IPS-NIHi11 (cell line): ENCODE results near the gene SSTR1.
"Not testable (repeated sequence)": the region's sequence is repeated elsewhere in the genome, so short reads cannot be mapped to it uniquely, and the experiment has no call there.

ENCODE experiments used
- DNase-seq: peaks from one replicate; pipeline ENCODE4 v3.0.0; 2012; ENCODE audit warnings: mixed read lengths, low spot score

The SSTR1 gene, protein sequence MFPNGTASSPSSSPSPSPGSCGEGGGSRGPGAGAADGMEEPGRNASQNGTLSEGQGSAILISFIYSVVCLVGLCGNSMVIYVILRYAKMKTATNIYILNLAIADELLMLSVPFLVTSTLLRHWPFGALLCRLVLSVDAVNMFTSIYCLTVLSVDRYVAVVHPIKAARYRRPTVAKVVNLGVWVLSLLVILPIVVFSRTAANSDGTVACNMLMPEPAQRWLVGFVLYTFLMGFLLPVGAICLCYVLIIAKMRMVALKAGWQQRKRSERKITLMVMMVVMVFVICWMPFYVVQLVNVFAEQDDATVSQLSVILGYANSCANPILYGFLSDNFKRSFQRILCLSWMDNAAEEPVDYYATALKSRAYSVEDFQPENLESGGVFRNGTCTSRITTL

DNA sequence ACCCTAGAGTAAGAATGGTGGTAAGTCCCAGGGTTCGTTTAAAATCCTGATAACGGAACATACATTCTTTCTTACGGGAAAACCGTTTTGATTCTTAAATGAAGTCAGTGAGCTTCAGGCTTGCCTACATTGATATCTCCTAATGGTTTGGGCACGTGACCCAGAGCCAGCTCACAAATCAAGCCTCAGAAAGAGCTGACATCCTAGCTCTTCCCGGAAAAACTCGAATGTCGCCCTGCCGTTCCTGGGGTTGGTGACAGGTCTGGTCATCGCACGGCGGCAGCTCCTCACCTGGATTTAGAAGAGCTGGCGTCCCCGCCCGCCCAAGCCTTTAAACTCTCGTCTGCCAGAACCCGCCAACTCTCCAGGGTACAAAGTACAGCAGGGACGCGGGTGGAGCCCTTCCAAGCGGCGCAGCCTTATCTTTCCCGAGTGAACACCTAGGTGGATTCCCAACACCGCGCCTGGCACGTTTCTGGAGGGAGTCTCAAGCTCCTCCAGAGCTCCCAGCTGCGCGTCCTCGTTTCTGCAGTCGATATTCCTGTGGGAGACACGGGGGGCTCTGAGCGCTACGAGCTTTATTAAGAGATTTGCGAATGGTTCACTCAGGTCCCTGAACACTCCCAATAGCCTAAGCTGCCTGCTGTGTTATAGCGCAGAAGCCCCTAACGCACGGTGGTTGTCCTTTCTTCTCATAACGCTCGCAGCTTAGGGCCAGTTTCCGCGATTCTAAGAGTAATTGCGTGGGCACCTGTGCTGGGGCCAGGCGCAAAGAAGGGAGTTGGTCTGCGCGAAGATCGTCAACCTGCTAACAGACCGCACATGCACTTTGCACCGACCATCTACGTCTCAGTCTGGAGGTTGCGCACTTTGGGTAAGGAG lies at the start of gene SSTR1:
SSTR1 (plus strand) TSS at position 169 of the 882 bp plus-strand sequence. CDS start 1,486 bp downstream, outside the sequence.
- DNase-seq = peak; percentile 15

DNA sequence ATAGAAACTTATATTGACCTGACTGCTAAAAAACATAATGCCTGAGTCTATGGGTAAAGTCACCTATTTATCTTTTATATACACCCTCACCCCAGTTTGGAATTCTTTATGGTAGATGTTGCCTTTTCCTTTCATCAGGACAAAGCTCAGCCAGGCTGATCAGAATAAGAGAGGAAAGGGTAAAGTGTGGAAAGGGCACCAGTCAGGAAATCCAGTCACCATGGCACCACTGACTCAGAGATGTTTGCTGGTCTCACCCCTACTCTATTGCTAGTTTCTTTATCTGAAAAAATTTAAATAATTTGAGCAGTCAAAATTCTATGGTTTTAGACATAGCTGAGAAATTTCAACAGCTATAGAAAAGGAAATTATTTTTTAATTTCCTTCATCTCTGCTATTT lies 49.2 kb upstream of the SSTR1 start:
- no peak for DNase-seq

DNA sequence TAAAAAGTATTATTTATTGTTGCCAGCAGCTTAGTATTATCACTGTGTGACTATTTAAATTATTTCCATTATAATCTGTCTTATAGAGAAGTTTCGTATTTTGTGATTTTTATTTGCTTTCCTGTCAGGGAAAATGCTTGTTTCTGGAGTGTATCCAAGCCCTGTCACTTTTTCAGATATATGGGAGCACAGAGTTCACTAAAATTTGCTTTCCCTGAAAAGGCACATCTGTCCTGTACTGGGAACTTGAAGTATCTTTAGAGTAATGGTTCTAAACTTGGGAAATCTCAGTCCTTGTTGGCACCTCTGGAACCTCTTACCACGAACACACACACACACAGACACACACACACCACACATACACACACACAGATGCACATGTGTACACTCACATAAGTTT lies 39.3 kb upstream of the SSTR1 start:
- DNase-seq = no peak

DNA sequence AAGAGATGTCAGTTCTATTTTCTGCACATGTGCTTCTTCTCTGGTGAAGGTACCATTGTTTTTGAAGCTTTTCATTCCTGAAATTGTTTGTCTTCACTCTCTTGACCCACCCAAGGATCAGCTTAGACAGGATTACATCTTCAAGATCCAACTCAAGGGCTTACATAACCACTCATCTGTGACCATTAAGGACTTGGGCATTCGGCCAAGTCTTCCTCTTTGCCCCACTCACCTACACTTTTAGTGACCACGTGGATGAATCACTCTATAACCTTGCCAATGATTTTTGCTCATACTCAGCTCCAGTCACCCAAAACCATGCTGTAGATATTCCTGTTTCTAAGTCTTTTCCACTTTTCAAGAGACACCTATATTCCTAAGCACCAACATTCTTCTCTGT lies 36.5 kb upstream of the SSTR1 start:
- DNase-seq = no peak

DNA sequence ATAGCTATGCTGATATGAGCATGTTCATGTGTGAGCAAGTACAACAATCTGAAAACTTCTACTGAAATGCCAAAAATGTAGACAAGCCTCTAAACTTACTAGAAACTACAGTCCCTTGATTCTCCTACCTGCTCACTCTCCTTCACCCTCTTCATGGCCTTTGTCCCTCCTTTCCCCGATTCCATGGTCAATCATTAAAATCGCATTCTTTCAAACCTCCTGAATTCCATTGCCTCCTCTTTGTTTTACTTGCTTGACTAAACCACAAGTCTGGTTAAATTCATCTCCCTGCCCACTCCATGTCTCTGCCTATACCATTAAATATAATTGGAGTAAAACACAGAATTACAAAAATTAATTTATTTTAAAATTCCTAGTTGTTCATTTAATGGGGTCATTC lies 33.0 kb upstream of the SSTR1 start:
- DNase-seq = no peak

DNA sequence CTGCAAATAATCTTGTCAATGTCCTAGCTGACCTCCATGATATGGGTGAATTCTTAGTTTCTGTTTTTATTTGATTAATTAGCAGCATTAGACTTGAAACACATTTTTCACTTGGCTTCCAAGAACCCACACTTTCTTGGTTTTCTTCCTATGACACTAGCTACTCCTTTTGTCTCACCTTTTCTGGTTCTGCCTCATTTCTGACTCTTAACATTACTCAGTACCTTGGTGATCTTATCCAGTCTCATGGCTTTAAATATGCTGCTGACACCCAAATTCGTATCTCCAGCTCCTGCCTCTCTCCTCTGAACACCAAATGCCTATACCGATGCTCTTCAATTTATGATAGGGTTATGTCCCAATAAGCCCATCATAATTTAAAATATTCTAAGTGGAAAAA lies 32.0 kb upstream of the SSTR1 start:
- no peak for DNase-seq

DNA sequence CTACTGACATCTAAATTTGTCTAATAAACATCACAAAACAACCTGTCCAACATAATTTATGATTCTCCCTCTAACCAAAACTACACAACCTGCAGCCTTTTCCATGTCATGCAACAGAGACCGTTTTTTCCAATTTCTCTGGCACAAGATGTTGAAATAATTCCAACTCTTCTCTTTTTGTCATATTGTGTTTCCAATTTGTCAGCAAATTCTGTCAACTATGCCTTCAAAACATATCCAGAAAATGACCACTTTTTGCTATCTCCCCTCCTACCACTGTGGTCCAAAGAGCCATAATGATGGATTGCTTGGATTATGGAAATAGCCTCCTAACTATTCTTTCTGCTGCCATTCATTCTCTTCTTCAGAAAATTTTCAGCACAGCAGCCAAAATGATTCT lies 31.3 kb upstream of the SSTR1 start:
- DNase-seq = no peak

DNA sequence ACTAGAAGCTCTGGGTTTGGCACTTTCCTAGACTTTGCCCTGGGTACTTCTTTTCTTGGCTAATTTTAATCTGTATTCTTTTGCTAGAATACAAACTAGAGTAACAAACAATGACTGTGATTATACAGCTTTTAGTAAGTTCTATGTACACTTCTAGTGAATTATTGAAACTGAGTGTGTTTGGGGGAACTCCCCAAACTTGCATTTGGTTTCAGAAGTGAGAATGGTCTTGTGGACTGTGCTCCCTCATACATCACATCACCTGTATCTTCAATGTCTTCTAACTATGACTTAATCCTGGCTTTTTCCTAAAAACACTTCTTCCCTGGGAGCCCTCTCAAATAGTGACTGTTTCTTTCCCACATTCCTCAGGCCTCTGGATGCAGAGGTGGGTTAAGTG lies 23.6 kb upstream of the SSTR1 start:
- no peak for DNase-seq

DNA sequence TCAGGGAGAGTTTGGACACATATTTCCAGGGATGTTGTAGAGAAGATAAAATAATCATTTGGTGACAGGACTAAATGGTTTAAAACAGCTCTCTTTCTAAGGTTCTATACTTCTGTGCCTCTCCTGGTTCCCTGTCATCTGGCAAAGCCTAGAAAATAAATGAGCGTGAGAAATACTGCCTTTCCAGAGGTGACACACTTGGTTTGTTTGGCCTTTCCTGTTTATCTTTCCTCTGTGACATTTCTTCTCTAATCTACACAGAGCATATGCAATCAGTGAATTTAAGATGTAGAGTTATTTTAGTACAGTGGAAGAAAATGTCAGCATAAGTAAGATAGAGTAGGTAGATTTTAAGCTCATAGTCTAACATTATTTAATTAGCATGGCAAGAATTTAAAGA lies 22.0 kb upstream of the SSTR1 start:
- no peak for DNase-seq

DNA sequence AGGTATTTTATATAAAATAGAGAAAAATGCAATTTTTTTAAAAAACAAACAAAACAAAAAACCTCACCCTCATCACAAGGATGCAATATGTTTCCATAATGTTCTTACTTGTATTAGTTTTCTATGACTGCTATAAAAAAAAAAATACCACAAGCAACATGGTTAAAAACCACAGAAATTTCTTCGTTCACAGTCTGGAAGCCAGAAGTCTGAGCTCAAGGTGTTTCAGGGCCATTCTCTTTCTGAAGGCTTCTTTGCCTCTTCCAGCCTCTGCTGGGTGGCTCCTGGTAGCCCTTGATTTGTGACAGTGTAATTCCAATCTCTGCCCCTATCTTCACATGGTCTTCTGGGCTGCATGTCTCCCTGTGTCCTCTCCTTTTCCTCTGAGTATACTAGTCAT lies 21.5 kb upstream of the SSTR1 start:
- no peak for DNase-seq

DNA sequence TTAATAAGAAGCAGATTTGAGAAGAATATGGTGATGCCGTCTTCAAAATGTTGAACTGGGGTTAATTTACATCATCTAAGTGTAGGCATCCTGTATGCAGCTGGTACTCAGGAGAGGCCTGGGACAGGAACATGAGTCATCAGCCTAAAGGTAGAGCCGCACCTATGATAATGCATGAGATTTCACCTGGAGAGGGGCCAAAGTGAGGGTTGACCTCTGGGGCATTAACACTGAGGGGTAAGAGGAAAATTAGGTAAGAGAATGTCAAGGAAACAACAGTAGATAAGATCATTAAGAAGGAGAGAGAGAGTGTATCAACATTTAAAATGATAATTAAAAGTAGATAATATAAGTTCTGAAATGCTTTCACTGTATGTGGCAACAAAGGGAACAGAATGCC lies 20.2 kb upstream of the SSTR1 start:
- DNase-seq = no peak

DNA sequence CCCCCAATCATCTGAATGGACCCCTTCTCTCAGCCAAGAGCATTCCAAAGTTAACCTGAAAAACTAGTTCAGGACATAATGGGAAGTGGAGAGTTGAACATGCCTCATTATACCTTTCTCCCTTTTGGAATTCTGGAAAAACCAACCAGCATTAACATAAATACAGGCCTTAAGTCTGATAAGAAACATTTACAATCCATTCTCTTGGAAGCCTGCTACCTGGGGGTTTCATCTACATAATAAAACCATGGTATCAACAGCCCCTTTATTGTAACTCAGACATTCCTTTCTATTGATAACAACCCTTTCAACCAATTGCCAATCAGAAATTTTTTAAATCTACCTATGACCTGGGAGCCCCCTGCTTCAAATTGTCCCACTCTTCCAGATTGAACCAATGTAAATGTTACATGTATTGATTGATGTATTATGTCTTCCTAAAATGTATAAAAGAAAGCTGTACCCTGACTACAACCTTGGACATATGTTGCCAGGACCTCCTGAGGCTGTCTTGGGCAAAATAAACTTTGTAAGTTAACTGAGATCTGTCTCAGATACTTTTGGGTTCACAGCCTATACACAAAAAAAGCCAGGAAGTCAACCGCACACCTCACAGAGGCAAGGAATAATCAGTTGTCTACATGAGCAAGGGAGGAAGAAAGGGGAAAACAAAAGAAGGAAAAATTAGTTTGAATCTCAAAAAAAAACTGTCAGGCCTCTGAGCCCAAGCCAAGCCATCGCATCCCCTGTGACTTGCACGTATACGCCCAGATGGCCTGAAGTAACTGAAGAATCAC lies 17.6 kb upstream of the SSTR1 start:
- DNase-seq = no peak

DNA sequence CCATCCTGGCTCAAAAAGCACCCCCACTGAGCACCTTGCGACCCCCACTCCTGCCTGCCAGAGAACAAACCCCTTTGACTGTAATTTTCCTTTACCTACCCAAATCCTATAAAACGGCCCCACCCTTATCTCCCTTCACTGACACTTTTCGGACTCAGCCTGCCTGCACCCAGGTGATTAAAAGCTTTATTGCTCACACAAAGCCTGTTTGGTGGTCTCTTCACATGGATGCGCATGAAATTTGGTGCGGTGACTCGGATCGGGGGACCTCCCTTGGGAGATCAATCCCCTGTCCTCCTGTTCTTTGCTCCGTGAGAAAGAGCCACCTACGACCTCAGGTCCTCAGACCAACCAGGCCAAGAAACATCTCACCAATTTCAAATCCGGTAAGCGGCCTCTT lies 16.9 kb upstream of the SSTR1 start:
- not testable (repeated sequence) for DNase-seq

DNA sequence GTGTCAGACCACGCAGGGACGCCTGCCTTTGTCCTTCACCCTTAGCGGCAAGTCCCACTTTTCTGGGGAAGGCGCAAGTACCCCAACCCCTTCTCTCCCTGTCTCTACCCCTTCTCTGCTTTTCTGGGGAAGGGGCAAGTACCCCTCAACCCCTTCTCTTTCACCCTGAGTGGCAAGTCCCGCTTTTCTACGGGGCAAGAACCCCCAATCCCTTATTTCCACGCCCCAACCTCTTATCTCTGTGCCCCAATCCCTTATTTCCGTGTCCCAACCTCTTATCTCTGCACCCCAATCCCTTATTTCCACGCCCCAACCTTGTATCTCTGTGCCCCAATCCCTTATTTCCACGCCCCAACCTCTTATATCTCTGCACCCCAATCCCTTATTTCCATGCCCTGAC lies 16.2 kb upstream of the SSTR1 start:
- DNase-seq = not testable (repeated sequence)

DNA sequence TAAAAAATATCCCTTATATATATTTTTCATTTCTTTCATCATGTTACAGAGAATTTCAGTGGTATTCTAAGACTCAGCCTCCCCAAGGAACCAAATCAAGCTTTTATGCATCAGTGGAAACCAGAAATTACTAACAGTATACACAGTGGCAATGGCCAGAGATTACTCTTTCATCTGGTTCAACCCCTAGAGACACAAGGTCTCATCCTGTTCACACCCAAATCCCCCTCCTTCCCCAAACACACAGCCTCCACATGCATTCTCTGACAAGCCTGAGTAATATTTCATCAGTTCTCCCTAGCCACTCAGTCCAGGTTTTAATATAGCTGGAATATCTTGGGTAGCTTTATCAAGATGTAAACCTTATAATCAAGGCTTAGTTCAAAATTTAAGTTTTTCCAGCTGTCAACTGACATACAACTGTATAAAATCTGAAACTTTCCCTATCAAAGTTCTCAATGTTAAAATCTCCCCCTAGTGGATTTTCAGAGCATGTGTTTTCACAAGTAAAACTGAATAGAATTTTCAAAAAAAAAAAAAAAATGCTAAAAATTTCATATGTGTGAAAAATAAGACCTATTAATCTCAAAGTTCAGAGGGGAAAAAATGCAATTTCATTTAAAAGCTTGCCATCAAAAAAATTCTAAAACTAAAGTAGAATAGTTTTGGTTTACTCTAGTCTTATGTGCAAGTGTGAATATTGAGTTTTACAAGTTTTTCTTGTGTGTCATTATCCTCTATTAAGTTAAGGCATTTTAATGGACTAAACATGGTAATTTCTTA lies 10.5 kb upstream of the SSTR1 start:
- no peak for DNase-seq

DNA sequence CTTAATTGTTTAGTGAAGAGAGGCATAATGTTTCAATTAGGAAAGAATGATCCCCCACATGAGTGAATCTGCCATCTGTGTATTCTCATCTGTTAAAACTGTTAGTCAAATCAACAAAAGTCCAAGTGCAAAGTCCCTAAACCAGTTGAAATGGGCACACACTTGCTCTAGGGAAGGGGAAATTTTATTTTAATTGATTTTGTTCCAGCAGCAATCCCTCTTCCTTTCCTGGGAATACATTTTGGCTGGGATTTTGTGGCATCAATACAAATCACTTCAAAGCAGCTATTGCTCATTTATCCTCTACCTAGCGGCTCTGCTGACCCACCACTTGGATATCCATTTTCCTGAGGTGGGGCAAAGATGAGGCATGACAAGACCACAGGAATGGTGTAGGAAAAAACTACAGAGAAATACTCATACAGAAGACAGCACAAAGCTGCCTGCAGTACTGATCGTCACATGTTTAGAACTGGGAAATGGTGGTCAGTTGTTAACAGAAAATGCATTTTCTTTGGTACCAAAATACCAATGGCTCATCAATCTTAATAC lies 9.8 kb upstream of the SSTR1 start:
- DNase-seq = no peak

DNA sequence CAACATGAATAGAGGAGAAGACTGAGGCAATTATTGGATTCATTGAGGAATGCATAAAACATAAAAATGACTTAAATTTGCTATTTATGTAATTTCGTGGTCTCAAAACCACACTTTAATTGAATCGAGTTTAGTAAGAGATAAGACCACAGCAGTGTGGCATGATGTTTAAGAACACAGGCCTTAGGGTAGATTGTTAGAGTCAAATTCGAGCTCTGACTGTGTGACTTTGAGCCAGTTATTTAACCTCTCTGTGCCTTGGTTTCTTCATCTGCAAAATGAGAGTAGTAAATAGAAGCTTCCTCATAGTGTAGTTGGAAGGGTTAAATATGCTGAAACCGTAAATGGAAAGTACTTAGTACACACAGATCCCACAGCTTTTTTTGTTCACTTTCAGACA lies 9.3 kb upstream of the SSTR1 start:
- DNase-seq = no peak

DNA sequence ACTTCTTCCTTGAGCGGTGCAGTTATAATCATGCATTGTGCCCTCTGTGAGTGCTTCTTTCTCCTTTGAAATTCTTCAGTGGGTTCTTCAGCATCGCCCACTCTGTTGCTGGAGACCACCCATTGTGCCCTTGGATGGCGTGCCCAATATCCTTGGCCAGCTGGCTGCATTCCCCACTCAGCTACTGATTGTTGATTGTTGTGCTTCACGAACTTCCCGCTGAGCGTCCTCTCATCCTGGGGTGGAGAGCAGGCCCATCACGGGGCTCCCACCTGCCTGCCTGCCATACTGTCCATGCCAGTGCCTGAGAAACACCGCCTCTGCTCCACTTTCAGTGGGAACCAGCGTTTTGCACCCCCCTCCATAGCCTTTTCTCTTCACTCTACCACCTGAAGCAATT lies 8.6 kb upstream of the SSTR1 start:
- no peak for DNase-seq

DNA sequence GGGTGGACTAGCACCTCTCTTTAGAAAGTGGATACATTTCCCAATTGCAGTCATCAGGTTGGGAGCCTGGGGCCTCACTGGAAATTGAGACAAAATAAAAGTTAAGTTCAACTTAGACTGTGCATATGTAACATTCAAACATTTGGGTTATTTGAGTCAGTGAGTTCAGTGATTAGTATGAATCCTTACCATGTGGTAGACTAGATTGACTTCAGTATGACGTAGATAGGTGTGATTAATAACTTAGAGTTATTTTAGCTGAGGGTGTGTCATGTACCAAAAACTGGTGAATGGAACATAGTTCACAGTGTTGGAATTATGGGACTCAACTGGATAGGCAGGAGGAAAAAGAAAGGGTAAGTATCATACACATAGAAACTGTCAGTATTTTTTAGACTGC lies 8.0 kb upstream of the SSTR1 start:
- DNase-seq = no peak

DNA sequence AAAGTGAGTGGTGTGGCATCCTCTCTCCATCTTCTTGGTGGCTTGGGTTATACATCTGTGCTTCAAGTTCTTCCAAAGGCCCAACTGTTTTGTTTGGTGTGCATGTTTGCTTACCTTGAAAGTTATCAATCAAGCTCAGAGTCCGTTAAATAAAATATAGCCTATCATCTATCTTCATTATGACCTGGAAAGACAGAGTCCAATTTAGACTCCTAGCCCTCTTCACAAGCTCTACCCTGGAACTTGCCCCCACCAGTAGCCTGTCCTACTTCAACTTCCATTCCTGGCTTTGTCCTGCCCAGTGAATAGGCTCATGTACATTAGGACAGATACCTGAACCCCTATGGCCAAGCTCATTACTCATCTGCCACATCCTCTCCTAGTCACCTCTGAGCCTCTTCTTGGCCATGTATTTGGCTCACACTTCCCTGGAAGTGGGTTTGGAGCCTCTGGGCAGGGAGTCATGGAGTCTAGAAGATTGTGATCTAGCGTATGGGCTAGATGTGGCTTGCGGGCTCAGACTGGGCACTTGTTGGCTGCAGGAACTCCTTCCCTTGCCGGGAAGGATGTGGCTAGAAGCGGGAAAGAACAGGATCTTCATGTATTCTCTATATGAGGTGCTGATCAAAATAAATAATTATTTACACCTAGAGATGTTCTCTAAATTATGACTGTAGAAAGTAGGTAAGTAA lies 6.4 kb upstream of the SSTR1 start:
- no peak for DNase-seq
